ENCODE results near the gene GET4.

Gene GET4

GRCh38 chr7:944744-945143 is 68.4 kb downstream of the GET4 start:
- no peak overlapping the region for H3K4me3 ChIP-seq (ENCODE audit: low read length)
- no peak for TF ChIP-seq ZNF274 (IDR thresholded peaks at IDR 0.05; ENCODE audit: low read depth, low read length)

- no peak overlapping the region for H3K4me3 ChIP-seq (ENCODE audit: low read length)
Measured at GRCh38 chr7:945147-945555, 68.8 kb downstream of the GET4 start.

GRCh38 chr7:945556-946255 is 69.4 kb downstream of the GET4 start:
- no peak overlapping the region for H3K4me3 ChIP-seq (ENCODE audit: low read length)
- no peak for TF ChIP-seq ZNF274 (IDR thresholded peaks at IDR 0.05; ENCODE audit: low read depth, low read length)

More at GRCh38 chr7:945147-945555, 68.8 kb downstream of the GET4 start:
- no peak for TF ChIP-seq ZNF274 (IDR thresholded peaks at IDR 0.05; ENCODE audit: low read depth, low read length)
